ENCODE measurements around the gene CDK14. TPM values are rescaled to one million over a fixed set of nuclear protein-coding genes. Genes with fewer than 3 reads are reported as not detected.

CDK14 gene
- total and polyA plus RNA-seq, 2 donors (not counting 3 experiments of a cell fraction or from before 2014, with no cell fraction given), result 5.5 to 34.2 TPM

DNA sequence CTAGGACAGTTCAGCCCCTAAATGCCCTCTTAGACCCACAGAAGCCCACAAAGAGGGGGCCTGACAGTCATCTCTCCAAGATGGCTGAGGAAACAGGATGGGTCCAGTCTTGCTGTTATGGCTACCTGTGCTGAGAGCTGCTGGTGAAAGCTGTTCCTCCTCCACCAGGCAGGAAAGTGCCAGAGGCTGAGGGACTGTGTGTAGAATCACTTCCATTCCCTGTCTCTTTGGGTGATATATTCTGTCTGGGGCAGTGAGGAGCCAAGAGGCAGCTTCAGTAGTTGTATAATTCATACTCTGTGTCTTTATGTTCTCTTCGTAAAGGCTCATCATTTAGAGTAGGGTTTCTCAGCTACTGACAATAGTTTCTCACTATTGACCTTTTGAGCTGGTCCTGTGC, 425.8 kb downstream of the CDK14 start:
- no peak overlapping the region for H3K4me3 ChIP-seq (replicated peaks in 1 of 3; ENCODE audit: insufficient read depth in 1 of 3, low read depth in 1 of 3, low read length in 3 of 3)
- H3K9me1 ChIP-seq (replicated peaks; ENCODE audit: control insufficient read depth, extremely low read depth, insufficient read depth, low read length), result no peaks in the 10 kb centered on the region
- intact Hi-C loops (cut with micrococcal nuclease) (no loop called here), dilution Hi-C loops (cut with MboI; ENCODE audit: extremely low pct_ligation_motif_present, low sequenced_read_pairs) (no loop called here)
- H3K9me3 ChIP-seq (replicated peaks; ENCODE audit: control insufficient read depth, insufficient read depth, low read length), result no peaks in the 10 kb centered on the region
- no peaks in the 10 kb centered on the region for H4K20me1 ChIP-seq (replicated peaks; ENCODE audit: control insufficient read depth, extremely low read depth, insufficient read depth, low read length)
- no peak overlapping the region for H3K27ac ChIP-seq (ENCODE audit: insufficient read depth, low read depth, low read length)
- ChIA-PET CTCF (interaction anchor here (1.0 to 1.4 kb wide), 3 partner anchors 12 to 567 kb away, joined by 4 to 6 read pairs (median 4); no protein-coding TSS in a partner anchor), POLR2A (no interaction called here)
- H3K4me1 ChIP-seq (ENCODE audit: control insufficient read depth, extremely low read depth, insufficient read depth, low read length), result no peaks in the 10 kb centered on the region
- no peak overlapping the region for H2AFZ ChIP-seq (ENCODE audit: low read depth, low read length)
- no TSS peak for BruUV-seq (replicated peaks)
- TF ChIP-seq CTCF (IDR thresholded peaks at IDR 0.05; ENCODE audit: extremely low read depth in 1 of 2, insufficient read depth in 1 of 2, low read depth in 1 of 2, low read length in 2 of 2) (no peak), GATA2 (IDR thresholded peaks at IDR 0.05; ENCODE audit: insufficient read depth, insufficient read length, low read depth, low read length) (no peak), MYC (IDR thresholded peaks at IDR 0.05; ENCODE audit: low read depth, low read length) (no peak), POLR2A (IDR thresholded peaks at IDR 0.05; ENCODE audit: low read depth, low read length) (no peak), JUN (IDR thresholded peaks at IDR 0.05; ENCODE audit: borderline replicate concordance, insufficient read depth, insufficient read length, low read depth) (no peak), POLR2AphosphoS5 (IDR thresholded peaks at IDR 0.05; ENCODE audit: insufficient read depth, low read depth, low read length) (no peak), EZH2 (IDR thresholded peaks at IDR 0.05; ENCODE audit: borderline replicate concordance, low read depth, low read length, severe bottlenecking) (no peak), FOS (IDR thresholded peaks at IDR 0.05; ENCODE audit: borderline replicate concordance, insufficient read depth, low read length) (no peak)
- TF ChIP-seq, protein P1, sequence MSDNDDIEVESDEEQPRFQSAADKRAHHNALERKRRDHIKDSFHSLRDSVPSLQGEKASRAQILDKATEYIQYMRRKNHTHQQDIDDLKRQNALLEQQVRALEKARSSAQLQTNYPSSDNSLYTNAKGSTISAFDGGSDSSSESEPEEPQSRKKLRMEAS (IDR thresholded peaks at IDR 0.05; ENCODE audit: insufficient read depth, insufficient read length), result no peak
- H3K36me3 ChIP-seq (ENCODE audit: control insufficient read depth in 2 of 2, extremely low read depth in 1 of 2, insufficient read depth in 2 of 2, low read length in 2 of 2), result no peaks in the 10 kb centered on the region
- FAIRE-seq (no peak), DNase-seq (ENCODE audit: low read depth, low spot score) (no peak)
- H3K4me2 ChIP-seq (ENCODE audit: insufficient read depth, low read length), result no peak overlapping the region
- no peak overlapping the region for H3K9ac ChIP-seq (replicated peaks; ENCODE audit: extremely low read depth, insufficient read depth, low read length)
- H3K27me3 ChIP-seq (ENCODE audit: control insufficient read depth in 2 of 2, insufficient read depth in 2 of 2, low read length in 2 of 2), result no peaks in the 10 kb centered on the region
- H3K79me2 ChIP-seq (ENCODE audit: control insufficient read depth, insufficient read depth, low read length), result no peaks in the 10 kb centered on the region
